ENCODE data around the gene NLRP3. TPM values are rescaled to one million over a fixed set of nuclear protein-coding genes. Genes with fewer than 3 reads are reported as not detected.
"Not testable (repeated sequence)": the region's sequence is repeated elsewhere in the genome, so short reads cannot be mapped to it uniquely, and the experiment has no call there.

Gene NLRP3
- total RNA-seq, 2 experiments from 2014 or later = 7.8 to 8.5 TPM

DNA sequence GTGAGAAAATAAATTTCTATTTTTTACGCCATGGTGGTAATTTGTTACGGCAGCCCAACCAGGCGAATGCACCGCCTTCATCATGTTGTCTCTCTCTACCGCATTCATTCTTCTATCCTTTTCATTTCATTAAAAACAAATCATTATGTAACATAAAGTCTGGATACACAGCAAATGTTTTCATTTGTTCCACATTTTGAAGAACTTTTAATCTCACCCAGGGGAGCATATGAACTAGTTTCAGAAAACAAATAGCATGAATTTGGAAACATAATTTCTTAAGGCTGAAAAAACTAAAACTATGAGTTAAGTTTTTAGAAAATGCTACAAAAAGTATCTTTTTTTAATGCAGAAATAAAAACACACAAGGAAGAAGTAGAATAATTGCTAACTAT, 53.2 kb downstream of the NLRP3 start:
- Mint-ChIP-seq H3K27me3 (peaks cover 7% of the 10 kb centered on the region), H3K27ac (no peak overlapping the region), H3K4me1 (ENCODE audit: low read depth) (no peaks in the 10 kb centered on the region), H3K4me3 (no peak overlapping the region), H3K36me3 (ENCODE audit: low read depth) (no peaks in the 10 kb centered on the region), H3K9me3 (no peaks in the 10 kb centered on the region)
- intact Hi-C loops (cut with DNase I, micrococcal nuclease) = no loop called here
- TF ChIP-seq, protein P1, sequence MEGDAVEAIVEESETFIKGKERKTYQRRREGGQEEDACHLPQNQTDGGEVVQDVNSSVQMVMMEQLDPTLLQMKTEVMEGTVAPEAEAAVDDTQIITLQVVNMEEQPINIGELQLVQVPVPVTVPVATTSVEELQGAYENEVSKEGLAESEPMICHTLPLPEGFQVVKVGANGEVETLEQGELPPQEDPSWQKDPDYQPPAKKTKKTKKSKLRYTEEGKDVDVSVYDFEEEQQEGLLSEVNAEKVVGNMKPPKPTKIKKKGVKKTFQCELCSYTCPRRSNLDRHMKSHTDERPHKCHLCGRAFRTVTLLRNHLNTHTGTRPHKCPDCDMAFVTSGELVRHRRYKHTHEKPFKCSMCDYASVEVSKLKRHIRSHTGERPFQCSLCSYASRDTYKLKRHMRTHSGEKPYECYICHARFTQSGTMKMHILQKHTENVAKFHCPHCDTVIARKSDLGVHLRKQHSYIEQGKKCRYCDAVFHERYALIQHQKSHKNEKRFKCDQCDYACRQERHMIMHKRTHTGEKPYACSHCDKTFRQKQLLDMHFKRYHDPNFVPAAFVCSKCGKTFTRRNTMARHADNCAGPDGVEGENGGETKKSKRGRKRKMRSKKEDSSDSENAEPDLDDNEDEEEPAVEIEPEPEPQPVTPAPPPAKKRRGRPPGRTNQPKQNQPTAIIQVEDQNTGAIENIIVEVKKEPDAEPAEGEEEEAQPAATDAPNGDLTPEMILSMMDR (IDR thresholded peaks at IDR 0.05) = no peak
- ChIA-PET CTCF (no interaction called here), POLR2A (no interaction called here)
- no peaks in the 10 kb centered on the region for H3K36me3 ChIP-seq (ENCODE audit: insufficient read depth, low read length)
- no peak for DNase-seq
- H3K27me3 ChIP-seq (ENCODE audit: control insufficient read depth in 1 of 2, insufficient read depth in 2 of 2, low read length in 2 of 2) = no peaks in the 10 kb centered on the region
- no peaks in the 10 kb centered on the region for H3K9me3 ChIP-seq (ENCODE audit: control insufficient read depth in 1 of 2, insufficient read depth in 1 of 2, low read length in 2 of 2)
- H3K4me3 ChIP-seq (ENCODE audit: low read length) = no peak overlapping the region
- no peaks in the 10 kb centered on the region for H3K4me1 ChIP-seq (ENCODE audit: insufficient read depth, low read length)
- no peak for ATAC-seq (ENCODE audit: poor library complexity)
- H3K27ac ChIP-seq (ENCODE audit: low read depth in 1 of 2, low read length in 2 of 2) = no peak overlapping the region

DNA sequence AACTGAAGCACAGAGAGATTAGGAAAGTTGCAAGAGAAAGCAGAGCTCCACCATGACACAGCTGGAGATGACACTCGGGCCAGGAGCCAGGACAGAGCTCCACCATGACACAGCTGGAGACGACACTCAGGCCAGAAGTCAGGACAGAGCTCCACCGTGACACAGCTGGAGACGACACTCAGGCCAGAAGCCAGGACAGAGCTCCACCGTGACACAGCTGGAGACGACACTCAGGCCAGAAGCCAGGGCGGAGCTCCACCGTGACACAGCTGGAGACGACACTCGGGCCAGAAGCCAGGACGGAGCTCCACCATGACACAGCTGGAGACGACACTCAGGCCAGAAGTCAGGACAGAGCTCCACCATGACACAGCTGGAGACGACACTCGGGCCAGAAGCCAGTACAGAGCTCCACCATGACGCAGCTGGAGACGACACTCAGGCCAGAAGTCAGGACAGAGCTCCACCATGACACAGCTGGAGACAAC, 55.0 kb downstream of the NLRP3 start:
- H3K36me3 ChIP-seq (ENCODE audit: insufficient read depth, low read length); H3K4me3 ChIP-seq (ENCODE audit: low read length); H3K27ac Mint-ChIP-seq; ATAC-seq (ENCODE audit: poor library complexity); H3K36me3 Mint-ChIP-seq (ENCODE audit: low read depth); H3K27ac ChIP-seq (ENCODE audit: low read depth in 1 of 2, low read length in 2 of 2); H3K4me1 ChIP-seq (ENCODE audit: insufficient read depth, low read length); H3K9me3 ChIP-seq (ENCODE audit: control insufficient read depth in 1 of 2, insufficient read depth in 1 of 2, low read length in 2 of 2); H3K9me3 Mint-ChIP-seq; H3K27me3 Mint-ChIP-seq; intact Hi-C loops (cut with DNase I, micrococcal nuclease); DNase-seq; H3K4me3 Mint-ChIP-seq; CTCF ChIA-PET; H3K27me3 ChIP-seq (ENCODE audit: control insufficient read depth in 1 of 2, insufficient read depth in 2 of 2, low read length in 2 of 2); H3K4me1 Mint-ChIP-seq (ENCODE audit: low read depth): not testable (repeated sequence)
- POLR2A ChIA-PET = interaction anchor here (0.6 kb wide), 2 partner anchors 59 to 668 kb away, joined by 3 to 4 read pairs; no protein-coding TSS in a partner anchor

DNA sequence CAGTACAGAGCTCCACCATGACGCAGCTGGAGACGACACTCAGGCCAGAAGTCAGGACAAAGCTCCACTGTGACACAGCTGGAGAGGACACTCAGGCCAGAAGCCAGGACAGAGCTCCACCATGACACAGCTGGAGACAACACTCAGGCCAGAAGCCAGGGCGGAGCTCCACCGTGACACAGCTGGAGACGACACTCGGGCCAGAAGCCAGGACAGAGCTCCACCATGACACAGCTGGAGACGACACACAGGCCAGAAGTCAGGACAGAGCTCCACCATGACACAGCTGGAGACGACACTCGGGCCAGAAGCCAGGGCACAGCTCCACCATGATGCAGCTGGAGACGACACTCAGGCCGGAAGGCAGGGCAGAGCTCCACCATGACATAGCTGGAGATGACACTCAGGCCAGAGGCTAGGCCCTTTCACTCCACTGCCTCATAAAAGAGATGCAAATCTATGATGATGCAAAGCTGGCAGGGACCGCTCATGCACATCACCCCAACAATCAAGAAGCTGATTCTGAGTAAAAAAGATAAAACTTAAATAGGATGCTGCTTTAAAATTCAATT, 55.6 kb downstream of the NLRP3 start:
- H3K4me1 Mint-ChIP-seq (ENCODE audit: low read depth) = no peaks in the 10 kb centered on the region
- POLR2A ChIA-PET = interaction anchor here (0.6 kb wide), 1 partner anchor 668 kb away, joined by 4 read pairs; no protein-coding TSS in a partner anchor
- intact Hi-C loops (cut with DNase I, micrococcal nuclease) = no loop called here
- H3K27ac Mint-ChIP-seq = no peak overlapping the region
- H3K9me3 Mint-ChIP-seq = no peaks in the 10 kb centered on the region
- H3K36me3 ChIP-seq (ENCODE audit: insufficient read depth, low read length) = no peaks in the 10 kb centered on the region
- no peak overlapping the region for H3K4me3 ChIP-seq (ENCODE audit: low read length)
- H3K4me3 Mint-ChIP-seq = no peak overlapping the region
- H3K27me3 Mint-ChIP-seq = no peaks in the 10 kb centered on the region
- no peaks in the 10 kb centered on the region for H3K4me1 ChIP-seq (ENCODE audit: insufficient read depth, low read length)
- no peak for ATAC-seq (ENCODE audit: poor library complexity)
- no peaks in the 10 kb centered on the region for H3K36me3 Mint-ChIP-seq (ENCODE audit: low read depth)
- H3K27me3 ChIP-seq (ENCODE audit: control insufficient read depth in 1 of 2, insufficient read depth in 2 of 2, low read length in 2 of 2) = no peaks in the 10 kb centered on the region
- H3K9me3 ChIP-seq (ENCODE audit: control insufficient read depth in 1 of 2, insufficient read depth in 1 of 2, low read length in 2 of 2) = no peaks in the 10 kb centered on the region
- TF ChIP-seq, protein P1 (IDR thresholded peaks at IDR 0.05) = no peak
- H3K27ac ChIP-seq (ENCODE audit: low read depth in 1 of 2, low read length in 2 of 2) = no peak overlapping the region
- DNase-seq = no peak
- CTCF ChIA-PET = interaction anchor here (0.9 kb wide), 1 partner anchor 9 kb away, joined by 3 read pairs; no protein-coding TSS in a partner anchor

DNA sequence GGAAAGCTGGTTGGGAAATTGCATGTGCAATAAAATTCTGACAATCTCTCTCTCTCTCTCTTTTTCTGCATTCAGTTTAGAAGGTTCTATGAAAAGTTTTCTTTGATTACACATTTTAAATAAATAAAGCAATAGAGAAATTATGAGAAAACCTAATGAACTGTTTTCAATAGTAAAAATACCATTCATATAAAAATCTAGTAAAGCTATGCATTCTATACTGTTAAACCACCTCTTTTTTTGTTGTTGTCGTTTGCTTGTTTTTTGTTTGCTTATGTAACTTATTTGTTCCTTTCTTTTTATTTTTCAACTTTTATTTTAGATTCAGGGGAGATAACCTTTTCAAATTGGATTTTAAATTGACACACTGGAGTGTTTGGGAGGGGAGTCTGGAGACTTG, 56.1 kb downstream of the NLRP3 start:
- Mint-ChIP-seq H3K4me1 (ENCODE audit: low read depth) (no peaks in the 10 kb centered on the region), H3K27ac (no peak overlapping the region), H3K9me3 (no peaks in the 10 kb centered on the region), H3K4me3 (no peak overlapping the region), H3K27me3 (no peaks in the 10 kb centered on the region), H3K36me3 (ENCODE audit: low read depth) (no peaks in the 10 kb centered on the region)
- no peak overlapping the region for H3K4me3 ChIP-seq (ENCODE audit: low read length)
- H3K4me1 ChIP-seq (ENCODE audit: insufficient read depth, low read length) = no peaks in the 10 kb centered on the region
- CTCF ChIA-PET = interaction anchor here (0.9 kb wide), 1 partner anchor 10 kb away, joined by 3 read pairs; no protein-coding TSS in a partner anchor
- no peaks in the 10 kb centered on the region for H3K36me3 ChIP-seq (ENCODE audit: insufficient read depth, low read length)
- intact Hi-C loops (cut with DNase I, micrococcal nuclease) = no loop called here
- no peaks in the 10 kb centered on the region for H3K9me3 ChIP-seq (ENCODE audit: control insufficient read depth in 1 of 2, insufficient read depth in 1 of 2, low read length in 2 of 2)
- TF ChIP-seq, protein P1 (IDR thresholded peaks at IDR 0.05) = no peak
- no peak for ATAC-seq (ENCODE audit: poor library complexity)
- POLR2A ChIA-PET = no interaction called here
- H3K27me3 ChIP-seq (ENCODE audit: control insufficient read depth in 1 of 2, insufficient read depth in 2 of 2, low read length in 2 of 2) = no peaks in the 10 kb centered on the region
- no peak for DNase-seq
- H3K27ac ChIP-seq (ENCODE audit: low read depth in 1 of 2, low read length in 2 of 2) = no peak overlapping the region

All from CD4-positive, alpha-beta T cell (primary cell).